ENCODE measurements around the gene ARFGAP1.

DNA sequence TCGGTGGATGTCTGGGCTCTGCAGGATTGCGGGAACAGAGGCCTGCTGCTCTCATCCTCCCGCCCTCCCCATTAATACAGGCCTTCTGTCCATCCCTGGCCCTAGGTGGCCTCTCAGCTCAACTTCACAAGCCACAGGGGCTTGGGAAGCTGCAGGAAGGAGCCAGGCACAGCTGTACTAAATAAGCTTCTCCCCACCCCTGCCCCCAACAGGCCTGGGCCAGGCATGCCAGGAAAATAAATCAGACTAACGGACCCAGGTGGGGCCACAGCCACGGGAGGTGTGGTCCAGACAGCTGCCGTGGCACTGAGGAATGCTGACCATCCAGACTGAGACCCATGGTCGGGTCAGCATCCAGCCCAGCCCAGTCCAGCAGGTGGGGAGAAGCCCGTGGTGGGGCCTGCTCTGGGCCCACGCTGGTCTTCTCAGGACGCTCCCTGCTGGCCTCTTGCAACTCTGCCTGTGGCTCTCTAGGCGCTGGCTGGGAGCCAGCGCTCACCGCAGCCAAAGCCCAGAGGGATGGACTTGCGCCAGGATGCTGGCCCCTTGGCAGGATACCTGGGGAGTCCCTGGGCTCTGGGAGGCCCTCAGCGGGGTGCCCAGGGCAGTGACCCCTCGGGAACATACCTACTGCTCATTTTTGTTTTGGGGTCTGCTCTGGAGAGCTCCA lies 48.1 kb upstream of the ARFGAP1 start:
- TF ChIP-seq EZH2phosphoT487 (IDR thresholded peaks at IDR 0.05; ENCODE audit: borderline replicate concordance, low read length), result no peak
- TF ChIP-seq, protein P1, sequence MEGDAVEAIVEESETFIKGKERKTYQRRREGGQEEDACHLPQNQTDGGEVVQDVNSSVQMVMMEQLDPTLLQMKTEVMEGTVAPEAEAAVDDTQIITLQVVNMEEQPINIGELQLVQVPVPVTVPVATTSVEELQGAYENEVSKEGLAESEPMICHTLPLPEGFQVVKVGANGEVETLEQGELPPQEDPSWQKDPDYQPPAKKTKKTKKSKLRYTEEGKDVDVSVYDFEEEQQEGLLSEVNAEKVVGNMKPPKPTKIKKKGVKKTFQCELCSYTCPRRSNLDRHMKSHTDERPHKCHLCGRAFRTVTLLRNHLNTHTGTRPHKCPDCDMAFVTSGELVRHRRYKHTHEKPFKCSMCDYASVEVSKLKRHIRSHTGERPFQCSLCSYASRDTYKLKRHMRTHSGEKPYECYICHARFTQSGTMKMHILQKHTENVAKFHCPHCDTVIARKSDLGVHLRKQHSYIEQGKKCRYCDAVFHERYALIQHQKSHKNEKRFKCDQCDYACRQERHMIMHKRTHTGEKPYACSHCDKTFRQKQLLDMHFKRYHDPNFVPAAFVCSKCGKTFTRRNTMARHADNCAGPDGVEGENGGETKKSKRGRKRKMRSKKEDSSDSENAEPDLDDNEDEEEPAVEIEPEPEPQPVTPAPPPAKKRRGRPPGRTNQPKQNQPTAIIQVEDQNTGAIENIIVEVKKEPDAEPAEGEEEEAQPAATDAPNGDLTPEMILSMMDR (IDR thresholded peaks at IDR 0.05; ENCODE audit: low read depth, low read length, poor library complexity, severe bottlenecking), result no peak

Data from DOHH2 (cell line).